Thoracic aorta (tissue), 2 donors: Measurements from ENCODE around the gene S100A16. TPM values are rescaled to one million over a fixed set of nuclear protein-coding genes. Genes with fewer than 3 reads are reported as not detected.

Experiments used
- ATAC-seq: fragments of 150-250 bp; one replicate; pipeline ENCODE4 v1.8.0; 2017; ENCODE audit warnings: low read depth; ENCODE audit not compliant: insufficient number of reproducible peaks, low FRiP score
- DNase-seq: peaks from one replicate; pipeline ENCODE4 v3.0.0-alpha.2; 2020; ENCODE audit warnings: low spot score
- H3K27ac ChIP-seq, 2 donors: fragments of 200-600 bp; sonication (generic); 1 replicate in 1 of 2; 2 replicates in 1 of 2; pipeline ENCODE4 v1.5.1; 2016; ENCODE audit warnings: mild to moderate bottlenecking in 2 of 2, moderate library complexity in 2 of 2
- H3K27me3 ChIP-seq: fragments of 200-600 bp; sonication (generic); replicated peaks from 2 replicates; pipeline ENCODE4 v1.6.0; 2016; ENCODE audit warnings: mild to moderate bottlenecking; ENCODE audit not compliant: insufficient read depth
- H3K36me3 ChIP-seq: fragments of 200-600 bp; sonication (generic); one replicate; pipeline ENCODE4 v1.5.1; 2016
- H3K4me1 ChIP-seq, 2 donors: fragments of 200-600 bp; sonication (generic); 1 replicate in 1 of 2; 2 replicates in 1 of 2; pipeline versions ENCODE4 v1.5.1 to v1.6.0; 2016; ENCODE audit warnings: low read depth in 2 of 2, mild to moderate bottlenecking in 1 of 2; ENCODE audit not compliant: control insufficient read depth in 1 of 2
- H3K4me3 ChIP-seq: fragments of 200-600 bp; sonication (generic); 2 replicates; pipeline ENCODE4 v1.5.1; 2016; ENCODE audit warnings: mild to moderate bottlenecking
- H3K9me3 ChIP-seq: fragments of 200-600 bp; sonication (generic); 2 replicates; pipeline ENCODE4 v1.5.1; 2016
- total RNA-seq, 2 donors: library from RNA; depleted of rRNA; stranded (reverse); fragments of >200 nt; gene quantifications; one replicate each; pipeline versions ENCODE4 v1.1.0 to v1.2.3, GENCODE V29; 2016
- TF ChIP-seq, protein P1 (sequence below): fragments of 200-600 bp; sonication (generic); IDR thresholded peaks from one replicate; pipeline ENCODE4 v1.5.1; 2019; ENCODE audit warnings: antibody characterized with exemption

S100A16 gene
- total RNA-seq, 2 donors from 2014 or later: 81.1 to 82.3 TPM

DNA sequence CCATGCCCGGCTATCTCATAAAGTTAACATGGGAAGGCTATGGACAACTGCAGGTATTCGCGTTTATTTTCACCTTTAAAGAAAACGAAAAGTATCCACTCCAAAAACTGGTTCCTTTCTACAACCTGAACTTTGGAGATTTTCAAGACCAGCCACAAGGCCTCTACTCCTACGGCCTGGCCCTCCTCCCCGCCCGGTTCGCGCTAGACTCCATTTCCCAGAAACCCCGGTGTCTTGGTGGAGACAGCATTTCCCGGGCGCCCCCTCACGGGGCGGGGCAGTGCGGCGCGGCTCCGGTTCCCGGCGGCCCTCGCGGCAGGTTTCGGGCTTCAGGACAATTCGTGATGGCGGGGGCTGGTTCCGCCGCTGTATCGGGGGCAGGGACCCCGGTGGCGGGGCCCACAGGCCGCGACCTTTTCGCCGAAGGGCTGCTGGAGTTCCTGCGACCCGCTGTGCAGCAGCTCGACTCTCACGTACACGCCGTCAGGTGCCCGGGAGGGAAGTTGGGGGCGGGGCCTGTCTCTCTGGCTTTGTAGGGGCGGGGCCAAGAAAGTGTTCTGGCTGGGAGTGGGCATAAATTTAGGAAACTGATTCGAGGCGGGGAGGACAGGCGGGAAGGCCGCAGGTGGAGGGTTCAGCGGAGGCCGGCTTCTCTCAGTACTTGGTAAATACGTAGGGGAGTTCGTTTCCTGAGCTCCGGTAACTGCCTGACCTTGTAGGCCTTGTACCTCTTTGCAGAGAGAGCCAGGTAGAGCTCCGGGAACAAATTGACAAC, 45.6 kb upstream of the S100A16 start, which contains the start of gene SNAPIN:
TSS of gene SNAPIN (plus strand) at position 304 of the 775 bp plus-strand sequence. CDS start at position 345, 41 bp downstream.
- peak; percentile 89 for ATAC-seq
- no peaks in the 10 kb centered on the region for H3K9me3 ChIP-seq
- TF ChIP-seq, protein P1, sequence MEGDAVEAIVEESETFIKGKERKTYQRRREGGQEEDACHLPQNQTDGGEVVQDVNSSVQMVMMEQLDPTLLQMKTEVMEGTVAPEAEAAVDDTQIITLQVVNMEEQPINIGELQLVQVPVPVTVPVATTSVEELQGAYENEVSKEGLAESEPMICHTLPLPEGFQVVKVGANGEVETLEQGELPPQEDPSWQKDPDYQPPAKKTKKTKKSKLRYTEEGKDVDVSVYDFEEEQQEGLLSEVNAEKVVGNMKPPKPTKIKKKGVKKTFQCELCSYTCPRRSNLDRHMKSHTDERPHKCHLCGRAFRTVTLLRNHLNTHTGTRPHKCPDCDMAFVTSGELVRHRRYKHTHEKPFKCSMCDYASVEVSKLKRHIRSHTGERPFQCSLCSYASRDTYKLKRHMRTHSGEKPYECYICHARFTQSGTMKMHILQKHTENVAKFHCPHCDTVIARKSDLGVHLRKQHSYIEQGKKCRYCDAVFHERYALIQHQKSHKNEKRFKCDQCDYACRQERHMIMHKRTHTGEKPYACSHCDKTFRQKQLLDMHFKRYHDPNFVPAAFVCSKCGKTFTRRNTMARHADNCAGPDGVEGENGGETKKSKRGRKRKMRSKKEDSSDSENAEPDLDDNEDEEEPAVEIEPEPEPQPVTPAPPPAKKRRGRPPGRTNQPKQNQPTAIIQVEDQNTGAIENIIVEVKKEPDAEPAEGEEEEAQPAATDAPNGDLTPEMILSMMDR: no peak

DNA sequence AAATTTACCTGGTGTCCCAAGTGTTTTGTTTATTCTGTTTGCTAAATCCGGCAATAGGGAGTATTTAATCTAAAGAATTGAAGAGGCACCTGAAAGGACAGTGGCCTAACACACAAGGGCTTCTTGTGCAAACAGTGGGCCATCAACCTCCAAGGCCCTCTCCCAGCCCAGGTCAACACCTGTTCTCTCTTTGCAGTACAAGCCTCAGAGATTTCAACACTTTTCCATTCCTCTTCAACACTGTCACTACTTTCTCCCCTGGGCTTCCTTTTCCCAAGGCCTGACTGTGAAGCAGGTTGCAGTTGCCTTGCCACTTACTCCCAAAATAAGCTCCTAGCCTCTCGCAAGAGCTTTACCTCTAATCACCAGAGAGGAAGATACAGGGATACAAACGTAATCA, 42.4 kb upstream of the S100A16 start:
- DNase-seq (no peak), ATAC-seq (no peak)
- H3K36me3 ChIP-seq: no peaks in the 10 kb centered on the region
- no peaks in the 10 kb centered on the region for H3K27me3 ChIP-seq
- no peak overlapping the region for H3K4me3 ChIP-seq
- TF ChIP-seq, protein P1: no peak
- H3K4me1 ChIP-seq: peaks cover 0 to 10% of the 10 kb centered on the region in 2 donors
- H3K27ac ChIP-seq: no peak overlapping the region
- H3K9me3 ChIP-seq: no peaks in the 10 kb centered on the region

More for the DNA sequence above, 45.6 kb upstream of the S100A16 start, which contains the start of gene SNAPIN:
- H3K36me3 ChIP-seq: peaks cover 25% of the 10 kb centered on the region
- no peaks in the 10 kb centered on the region for H3K27me3 ChIP-seq
- peak within 1 kb of the TSS; percentile 88 to 97 for H3K27ac ChIP-seq
- H3K4me3 ChIP-seq: peak within 1 kb of the TSS; percentile 98
- peaks cover 0 to 10% of the 10 kb centered on the region in 2 donors for H3K4me1 ChIP-seq
- peak; percentile 84 for DNase-seq

DNA sequence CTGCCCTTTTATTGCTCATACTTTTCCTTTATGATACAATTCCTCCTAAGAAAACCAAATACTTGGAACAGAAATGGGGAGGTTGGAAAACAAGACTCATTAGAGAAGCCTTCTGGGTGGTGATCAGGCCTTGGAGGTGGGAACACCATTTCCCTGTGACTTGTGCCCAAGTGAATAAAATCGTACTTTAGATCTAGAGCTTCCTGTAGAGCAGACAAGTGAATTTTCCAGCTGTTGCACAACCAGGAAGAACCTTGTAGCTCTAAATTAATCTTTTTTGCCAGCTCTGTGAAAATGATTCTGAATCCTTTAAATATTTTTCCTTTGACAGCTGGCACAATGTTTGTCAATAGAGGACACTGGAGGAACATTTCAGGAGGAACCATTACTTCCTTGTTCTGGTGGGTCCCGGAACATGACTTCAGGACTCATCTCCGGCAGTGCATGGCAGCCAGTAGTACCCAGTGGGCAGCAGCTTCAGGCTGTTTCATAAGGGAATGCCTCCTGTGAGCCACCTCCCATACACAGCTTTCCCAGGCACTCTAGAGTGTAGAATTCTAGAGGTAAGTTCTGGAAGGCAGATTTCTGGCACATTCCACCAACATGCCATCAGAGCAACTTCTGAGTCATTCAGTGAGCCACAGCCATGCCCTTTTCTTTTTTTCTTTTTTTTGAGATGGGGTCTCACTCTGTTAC, 40.0 kb upstream of the S100A16 start:
- no peaks in the 10 kb centered on the region for H3K36me3 ChIP-seq
- no peaks in the 10 kb centered on the region for H3K9me3 ChIP-seq
- TF ChIP-seq, protein P1: no peak
- H3K4me3 ChIP-seq: no peak overlapping the region
- H3K27ac ChIP-seq: peak overlapping the region; percentile 26 to 38
- no peak for DNase-seq
- H3K4me1 ChIP-seq: peaks cover 10 to 13% of the 10 kb centered on the region in 2 donors
- no peak for ATAC-seq
- no peaks in the 10 kb centered on the region for H3K27me3 ChIP-seq

DNA sequence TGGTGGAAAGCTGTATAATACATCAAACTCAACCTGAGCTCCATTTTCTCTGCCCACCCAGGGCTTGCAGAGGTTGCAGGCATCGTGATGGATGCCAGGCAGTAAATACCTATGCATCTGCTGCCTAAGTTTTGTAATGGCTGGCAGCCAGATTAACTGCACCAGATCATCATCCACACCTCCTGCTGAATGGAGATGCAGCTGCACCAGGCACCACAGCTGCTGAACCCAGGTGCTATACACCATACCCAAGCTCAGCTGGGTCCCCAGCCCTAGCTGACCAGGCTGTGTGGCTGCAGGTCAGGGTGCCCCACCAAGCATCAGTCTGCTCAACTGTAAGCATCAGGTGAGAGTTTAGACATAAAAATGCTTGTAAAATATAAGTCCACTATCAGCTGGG, 38.8 kb upstream of the S100A16 start:
- no peaks in the 10 kb centered on the region for H3K36me3 ChIP-seq
- TF ChIP-seq, protein P1: no peak
- peaks cover 10 to 13% of the 10 kb centered on the region in 2 donors for H3K4me1 ChIP-seq
- DNase-seq (no peak), ATAC-seq (no peak)
- H3K4me3 ChIP-seq: no peak overlapping the region
- no peaks in the 10 kb centered on the region for H3K27me3 ChIP-seq
- no peak overlapping the region for H3K27ac ChIP-seq
- no peaks in the 10 kb centered on the region for H3K9me3 ChIP-seq

DNA sequence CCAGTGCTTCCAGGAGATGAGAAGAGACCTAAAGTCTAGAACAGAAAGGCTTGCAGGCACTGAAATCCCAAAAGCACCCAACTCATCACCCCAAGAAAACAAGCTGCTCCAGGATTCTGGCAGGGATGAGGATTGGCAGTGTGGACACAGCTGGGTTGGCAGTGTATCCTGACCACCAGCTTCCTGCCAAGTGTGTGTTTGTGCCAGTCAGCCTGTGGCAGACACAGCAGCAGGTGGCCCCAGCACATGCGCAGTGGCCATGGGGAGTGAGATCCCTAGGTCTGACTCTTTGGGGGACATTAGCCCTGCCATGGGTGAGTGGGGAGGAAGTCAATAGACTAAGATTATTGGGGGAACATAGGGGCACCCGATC, 36.9 kb upstream of the S100A16 start:
- Histone ChIP-seq H3K27me3 (no peaks in the 10 kb centered on the region), H3K27ac (peak overlapping the region in 1 of 2 donors; percentile 26), H3K36me3 (peaks cover 10% of the 10 kb centered on the region), H3K4me3 (no peak overlapping the region), H3K9me3 (no peaks in the 10 kb centered on the region), H3K4me1 (peaks cover 10 to 16% of the 10 kb centered on the region in 2 donors)
- TF ChIP-seq, protein P1: no peak
- no peak for ATAC-seq
- no peak for DNase-seq
